Activated T-cell treated with anti-CD3 and anti-CD28 coated beads, Interleukin-2, amount 50 U/mL, for 24 hours (primary cell): ENCODE measurements around the gene ARHGEF16.

Experiments used
- DNase-seq: peaks from one replicate; pipeline ENCODE4 v3.0.0-alpha.2; 2020
- H3K27ac Mint-ChIP-seq: 2 replicates; pipeline ENCODE4 v1.8.0; 2020; ENCODE audit warnings: mild to moderate bottlenecking, mixed read lengths
- H3K27me3 Mint-ChIP-seq: 2 replicates; pipeline ENCODE4 v1.8.0; 2020; ENCODE audit warnings: mixed read lengths
- H3K36me3 Mint-ChIP-seq: 2 replicates; pipeline ENCODE4 v1.8.0; 2020; ENCODE audit warnings: low read depth, mixed read lengths
- H3K4me1 Mint-ChIP-seq: 2 replicates; pipeline ENCODE4 v1.8.0; 2020; ENCODE audit warnings: low read depth, mixed read lengths
- H3K4me3 Mint-ChIP-seq: 2 replicates; pipeline ENCODE4 v1.8.0; 2020; ENCODE audit warnings: mild to moderate bottlenecking, moderate library complexity, mixed read lengths
- H3K9me3 Mint-ChIP-seq: 2 replicates; pipeline ENCODE4 v1.8.0; 2020; ENCODE audit warnings: mixed read lengths

The ARHGEF16 gene

DNA sequence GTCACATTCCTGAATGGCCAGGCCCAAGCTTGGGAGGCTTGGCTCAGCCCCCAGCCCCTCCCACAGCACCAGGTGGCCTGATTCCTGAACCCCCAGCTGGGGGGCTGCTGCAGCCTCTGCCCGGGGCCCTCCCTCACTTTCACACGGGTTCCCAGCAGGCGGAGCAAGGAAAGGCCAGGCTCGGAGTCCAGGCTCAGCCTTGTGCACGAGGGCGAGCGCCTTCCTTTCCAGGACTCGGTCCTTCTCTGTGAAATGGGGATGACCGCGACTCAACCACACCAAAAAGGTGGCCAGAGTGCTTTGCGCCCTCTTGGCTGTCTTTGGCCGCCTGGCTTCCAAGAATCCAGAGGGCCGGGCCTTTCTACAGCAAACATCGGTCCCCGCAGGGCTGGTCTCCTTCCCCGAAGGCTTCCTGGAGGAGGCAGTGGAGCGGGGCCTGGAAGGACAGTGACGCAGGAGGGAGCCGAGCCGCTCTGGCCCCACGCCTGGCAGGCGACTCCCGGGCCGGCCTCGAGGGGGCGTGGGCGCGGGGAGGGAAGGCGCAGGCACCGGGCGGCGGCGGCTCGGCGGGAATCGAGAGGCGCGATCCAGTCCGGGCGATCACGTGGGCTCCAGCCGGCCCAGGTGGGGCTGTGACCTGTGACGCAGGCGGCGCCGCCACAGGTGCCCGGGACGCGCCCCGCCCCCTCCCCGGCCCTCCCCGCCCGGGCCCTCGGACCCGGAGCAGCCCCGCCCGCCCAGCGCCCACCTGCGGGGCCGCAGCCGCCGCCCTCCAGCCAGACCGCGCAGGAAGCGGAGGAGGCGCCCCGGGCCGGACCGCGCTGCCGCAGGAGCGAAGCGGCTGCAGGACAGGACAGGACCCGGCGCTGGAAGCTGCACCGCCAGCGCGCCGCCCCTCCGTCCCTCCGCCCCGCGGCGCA lies at the start of gene ARHGEF16:
Gene ARHGEF16, plus strand, starts transcription at position 775 of the 920 bp plus-strand sequence. CDS start 8,420 bp downstream, outside the sequence.
- peak within 1 kb of the TSS; percentile 43 for H3K4me3 Mint-ChIP-seq
- H3K4me1 Mint-ChIP-seq, result peaks cover 8% of the 10 kb centered on the region
- peak; percentile 49 for DNase-seq
- H3K9me3 Mint-ChIP-seq, result no peaks in the 10 kb centered on the region
- H3K27me3 Mint-ChIP-seq, result peaks cover 24% of the 10 kb centered on the region
- H3K27ac Mint-ChIP-seq, result no peak within 1 kb of the TSS
- no peaks in the 10 kb centered on the region for H3K36me3 Mint-ChIP-seq

DNA sequence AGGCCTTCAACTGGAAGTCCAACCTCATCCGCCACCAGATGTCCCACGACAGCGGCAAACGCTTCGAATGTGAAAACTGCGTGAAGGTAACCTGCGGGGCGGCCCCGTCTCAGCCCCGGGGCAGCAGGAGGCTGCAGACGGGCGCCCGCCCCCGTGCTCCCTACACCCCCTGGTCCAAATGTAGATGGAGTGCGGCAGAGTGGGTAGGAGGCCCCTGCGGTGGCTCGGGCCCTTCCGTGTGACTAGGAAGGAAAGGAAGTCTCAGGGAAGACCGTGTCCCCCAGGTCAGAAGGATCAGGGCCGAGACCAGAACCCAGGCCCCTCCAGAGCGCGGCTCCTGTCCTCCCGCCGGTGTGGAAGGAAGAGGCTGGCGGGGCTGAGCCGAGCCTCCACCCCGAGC lies 49.7 kb upstream of the ARHGEF16 start:
- no peak for DNase-seq
- H3K36me3 Mint-ChIP-seq, result no peaks in the 10 kb centered on the region
- no peaks in the 10 kb centered on the region for H3K9me3 Mint-ChIP-seq
- no peak overlapping the region for H3K27ac Mint-ChIP-seq
- H3K27me3 Mint-ChIP-seq, result peaks cover 3% of the 10 kb centered on the region
- no peak overlapping the region for H3K4me3 Mint-ChIP-seq
- no peaks in the 10 kb centered on the region for H3K4me1 Mint-ChIP-seq

DNA sequence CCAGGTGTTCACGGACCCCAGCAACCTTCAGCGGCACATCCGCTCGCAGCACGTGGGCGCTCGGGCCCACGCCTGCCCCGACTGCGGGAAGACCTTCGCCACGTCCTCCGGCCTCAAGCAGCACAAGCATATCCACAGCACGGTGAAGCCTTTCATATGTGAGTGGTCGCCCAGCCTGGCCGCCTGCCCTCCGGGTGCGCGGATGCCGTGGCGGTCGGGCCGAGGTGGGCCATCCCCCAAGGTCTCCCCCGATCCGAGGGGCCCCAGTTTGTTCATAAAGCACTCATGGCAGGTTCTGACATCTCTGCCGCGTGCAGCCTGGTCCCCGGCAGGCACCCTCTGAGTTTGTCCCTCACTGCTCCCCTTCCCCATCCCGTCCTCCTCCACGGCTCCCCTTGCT lies 49.0 kb upstream of the ARHGEF16 start:
- DNase-seq, result no peak
- Mint-ChIP-seq H3K36me3 (no peaks in the 10 kb centered on the region), H3K4me1 (no peaks in the 10 kb centered on the region), H3K9me3 (no peaks in the 10 kb centered on the region), H3K4me3 (no peak overlapping the region), H3K27ac (no peak overlapping the region), H3K27me3 (peaks cover 3% of the 10 kb centered on the region)

DNA sequence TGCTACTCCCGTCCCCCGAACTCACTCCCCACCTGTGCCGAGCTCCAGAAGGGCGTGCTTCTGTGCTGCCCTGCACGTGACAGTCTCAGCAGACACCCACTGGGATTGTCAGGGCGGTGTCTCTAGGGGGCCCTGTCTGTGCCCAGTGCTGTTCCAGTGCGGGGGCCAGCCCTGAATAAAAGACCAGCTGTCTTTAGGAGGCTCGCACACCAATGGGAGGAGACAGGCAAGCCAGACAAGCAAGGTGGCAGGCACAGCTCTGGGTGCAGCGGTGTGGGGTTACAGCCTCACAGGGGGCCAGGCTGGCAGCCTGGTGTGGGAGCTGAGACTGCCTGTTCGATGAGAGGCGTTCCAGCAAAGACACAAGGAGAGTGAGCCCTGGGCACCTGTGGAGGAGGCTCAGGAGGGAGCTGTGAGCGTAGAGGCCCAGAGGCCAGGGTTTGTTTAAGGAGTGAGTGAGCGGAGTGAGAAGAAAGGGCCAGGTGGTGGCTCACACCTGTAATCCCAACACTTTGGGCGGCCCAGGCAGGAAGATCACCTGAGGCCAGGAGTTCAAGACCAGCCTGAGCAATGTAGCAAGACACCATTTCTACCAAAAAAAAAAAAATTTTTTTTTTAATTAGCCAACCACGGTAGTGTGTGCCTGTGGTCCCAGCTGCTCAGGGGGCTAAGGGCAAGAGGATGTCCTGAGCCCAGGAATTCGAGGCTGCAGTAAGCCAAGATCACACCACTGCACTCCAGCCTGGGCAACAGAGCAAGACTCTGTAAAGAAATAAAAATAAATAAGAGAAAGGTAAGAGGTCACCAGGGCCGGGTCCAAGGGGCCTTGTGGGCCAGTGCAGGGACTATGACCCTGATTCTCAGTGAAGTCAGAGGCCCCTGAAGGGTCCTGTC lies 48.2 kb upstream of the ARHGEF16 start:
- H3K4me1 Mint-ChIP-seq, result no peaks in the 10 kb centered on the region
- no peak for DNase-seq
- H3K27me3 Mint-ChIP-seq, result peaks cover 3% of the 10 kb centered on the region
- H3K27ac Mint-ChIP-seq, result no peak overlapping the region
- no peaks in the 10 kb centered on the region for H3K36me3 Mint-ChIP-seq
- no peak overlapping the region for H3K4me3 Mint-ChIP-seq
- no peaks in the 10 kb centered on the region for H3K9me3 Mint-ChIP-seq

DNA sequence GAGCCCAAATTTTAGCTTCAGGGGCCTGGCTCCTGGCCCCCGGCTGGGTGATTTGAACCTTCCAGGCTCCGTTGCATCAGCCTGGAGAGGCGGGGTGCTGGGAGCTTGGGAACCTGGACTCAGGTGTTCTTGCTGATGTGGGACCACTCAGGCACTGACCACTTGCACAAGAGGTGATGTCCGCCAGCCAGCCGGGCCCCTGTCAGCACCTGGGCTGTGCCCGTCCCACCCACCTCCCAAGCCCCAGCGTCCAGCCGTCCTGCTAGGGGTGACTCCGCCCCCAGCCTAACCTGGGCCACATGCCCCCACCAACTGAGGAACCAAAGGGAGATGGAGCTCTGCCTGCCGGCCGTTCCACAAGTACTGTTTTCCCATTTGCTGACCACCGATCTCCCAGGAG lies 47.4 kb upstream of the ARHGEF16 start:
- DNase-seq, result no peak
- H3K9me3 Mint-ChIP-seq, result no peaks in the 10 kb centered on the region
- H3K27me3 Mint-ChIP-seq, result no peaks in the 10 kb centered on the region
- no peaks in the 10 kb centered on the region for H3K36me3 Mint-ChIP-seq
- no peak overlapping the region for H3K27ac Mint-ChIP-seq
- H3K4me3 Mint-ChIP-seq, result no peak overlapping the region
- no peaks in the 10 kb centered on the region for H3K4me1 Mint-ChIP-seq

DNA sequence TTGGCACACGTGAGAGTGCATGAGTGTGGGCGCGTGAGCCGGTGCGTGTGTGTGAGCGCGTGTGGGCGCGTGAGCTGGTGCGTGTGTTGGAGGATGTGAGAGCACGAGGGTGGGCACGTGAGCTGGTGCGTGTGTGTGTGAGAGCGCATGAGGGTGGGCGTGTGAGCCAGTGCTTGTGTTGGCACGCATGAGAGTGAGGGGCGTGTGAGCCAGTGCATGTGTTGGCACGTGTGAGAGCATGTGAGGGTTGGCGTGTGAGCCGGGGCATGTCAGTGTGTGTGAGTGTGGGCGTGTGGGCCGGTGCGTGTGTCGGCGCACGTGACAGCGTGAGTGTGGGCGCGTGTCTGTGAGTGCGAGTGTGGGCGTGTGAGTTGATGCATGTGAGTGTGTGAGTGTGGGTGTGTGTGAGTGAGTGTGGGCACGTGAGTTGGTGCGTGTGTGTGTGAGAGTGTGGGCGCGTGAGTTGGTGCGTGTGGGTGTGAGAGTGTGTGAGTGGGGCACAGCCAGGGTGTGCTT lies 45.7 kb upstream of the ARHGEF16 start:
- Mint-ChIP-seq H3K4me1 (no peaks in the 10 kb centered on the region), H3K9me3 (no peaks in the 10 kb centered on the region), H3K27ac (no peak overlapping the region), H3K36me3 (no peaks in the 10 kb centered on the region), H3K27me3 (no peaks in the 10 kb centered on the region), H3K4me3 (no peak overlapping the region)
- no peak for DNase-seq

DNA sequence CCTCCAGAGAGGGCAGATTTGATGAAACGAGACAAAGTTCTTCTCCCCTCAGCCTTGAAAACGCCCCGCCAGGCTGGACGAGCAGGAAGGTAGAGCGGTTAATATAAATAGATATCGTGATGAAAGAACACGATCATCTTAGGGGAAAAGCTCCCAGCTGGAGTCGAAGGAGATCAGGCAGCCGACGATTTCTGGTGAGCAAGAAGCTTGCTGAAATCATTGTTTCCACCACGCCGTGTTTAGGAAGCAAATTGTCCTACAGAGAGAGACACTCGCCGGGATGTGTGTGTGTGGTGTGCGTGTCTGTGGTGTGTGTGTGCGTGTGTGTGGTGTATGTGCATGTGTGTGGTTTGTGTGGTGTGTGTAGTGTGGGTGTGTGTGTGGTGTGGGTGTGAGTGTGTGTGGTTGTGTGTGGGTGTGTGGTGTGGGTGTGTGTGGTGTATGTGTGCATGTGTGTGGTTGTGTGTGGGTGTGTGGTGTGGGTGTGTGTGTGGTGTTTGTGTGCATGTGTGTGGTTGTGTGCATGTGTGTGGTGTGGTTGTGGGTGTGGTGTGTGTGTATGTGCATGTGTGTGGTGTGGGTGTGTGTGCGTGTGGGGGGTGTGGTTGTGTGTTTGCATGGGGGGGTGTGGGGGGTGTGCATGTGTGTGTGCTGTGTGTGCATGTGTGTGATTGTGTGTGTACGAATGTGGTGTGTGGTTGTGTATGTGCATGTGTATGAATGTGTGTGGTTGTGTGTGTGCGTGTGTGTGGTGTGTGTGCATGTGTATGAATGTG lies 44.9 kb upstream of the ARHGEF16 start:
- Mint-ChIP-seq H3K27me3 (no peaks in the 10 kb centered on the region), H3K4me3 (no peak overlapping the region), H3K36me3 (no peaks in the 10 kb centered on the region), H3K4me1 (no peaks in the 10 kb centered on the region), H3K27ac (no peak overlapping the region), H3K9me3 (no peaks in the 10 kb centered on the region)
- DNase-seq, result no peak

DNA sequence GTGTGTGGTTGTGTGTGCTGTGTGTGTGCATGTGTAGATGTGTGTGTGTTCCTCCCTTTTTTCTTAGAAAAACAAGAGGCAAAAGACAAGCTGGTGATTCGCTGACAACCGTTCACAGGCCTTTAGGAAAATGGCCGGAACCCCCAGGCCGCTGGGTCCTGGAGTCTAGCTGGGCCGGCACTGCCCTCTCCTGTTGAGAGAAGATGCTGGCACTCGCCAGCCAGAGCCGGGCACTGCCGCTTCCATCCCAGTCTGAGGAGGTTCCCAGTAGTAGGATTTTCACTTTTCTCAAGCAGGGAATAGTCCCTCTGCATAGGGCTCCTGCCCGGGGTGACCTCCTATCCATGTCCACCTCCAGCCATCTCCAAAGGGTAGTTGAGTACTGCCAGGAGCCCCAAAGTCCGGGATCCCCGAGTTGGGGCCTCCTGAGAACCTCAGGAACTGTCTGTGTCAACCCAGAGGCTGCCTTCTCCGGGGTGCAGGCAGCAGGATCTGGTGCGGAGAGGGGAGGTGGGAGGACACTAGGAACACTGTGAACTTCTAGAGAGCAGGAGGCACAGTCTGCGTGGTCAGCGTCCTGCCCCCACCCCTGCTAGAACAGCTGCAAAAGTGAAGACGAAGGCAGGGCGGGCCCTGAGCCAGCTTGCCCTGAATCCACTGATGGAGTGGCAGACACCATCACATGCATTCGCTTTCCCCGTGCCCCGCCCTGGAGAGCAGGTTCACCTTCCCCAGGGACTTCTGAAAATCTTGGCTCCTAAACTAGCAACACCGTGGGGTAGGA lies 44.1 kb upstream of the ARHGEF16 start:
- no peak overlapping the region for H3K4me3 Mint-ChIP-seq
- DNase-seq, result no peak
- no peaks in the 10 kb centered on the region for H3K4me1 Mint-ChIP-seq
- H3K36me3 Mint-ChIP-seq, result no peaks in the 10 kb centered on the region
- no peaks in the 10 kb centered on the region for H3K27me3 Mint-ChIP-seq
- no peak overlapping the region for H3K27ac Mint-ChIP-seq
- no peaks in the 10 kb centered on the region for H3K9me3 Mint-ChIP-seq

DNA sequence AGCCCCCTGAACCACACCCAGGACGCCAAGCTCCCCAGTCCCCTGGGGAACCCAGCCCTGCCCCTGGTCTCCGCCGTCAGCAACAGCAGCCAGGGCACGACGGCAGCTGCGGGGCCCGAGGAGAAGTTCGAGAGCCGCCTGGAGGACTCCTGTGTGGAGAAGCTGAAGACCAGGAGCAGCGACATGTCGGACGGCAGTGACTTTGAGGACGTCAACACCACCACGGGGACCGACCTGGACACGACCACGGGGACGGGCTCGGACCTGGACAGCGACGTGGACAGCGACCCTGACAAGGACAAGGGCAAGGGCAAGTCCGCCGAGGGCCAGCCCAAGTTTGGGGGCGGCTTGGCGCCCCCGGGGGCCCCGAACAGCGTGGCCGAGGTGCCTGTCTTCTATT lies 42.7 kb upstream of the ARHGEF16 start:
- Mint-ChIP-seq H3K4me1 (no peaks in the 10 kb centered on the region), H3K4me3 (no peak overlapping the region), H3K36me3 (no peaks in the 10 kb centered on the region), H3K27ac (no peak overlapping the region), H3K9me3 (no peaks in the 10 kb centered on the region), H3K27me3 (no peaks in the 10 kb centered on the region)
- no peak for DNase-seq

DNA sequence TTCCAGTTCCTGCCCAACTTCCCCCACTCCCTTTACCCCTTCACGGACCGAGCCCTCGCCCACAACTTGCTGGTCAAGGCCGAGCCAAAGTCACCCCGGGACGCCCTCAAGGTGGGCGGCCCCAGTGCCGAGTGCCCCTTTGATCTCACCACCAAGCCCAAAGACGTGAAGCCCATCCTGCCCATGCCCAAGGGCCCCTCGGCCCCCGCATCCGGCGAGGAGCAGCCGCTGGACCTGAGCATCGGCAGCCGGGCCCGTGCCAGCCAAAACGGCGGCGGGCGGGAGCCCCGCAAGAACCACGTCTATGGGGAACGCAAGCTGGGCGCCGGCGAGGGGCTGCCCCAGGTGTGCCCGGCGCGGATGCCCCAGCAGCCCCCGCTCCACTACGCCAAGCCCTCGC lies 42.1 kb upstream of the ARHGEF16 start:
- no peaks in the 10 kb centered on the region for H3K9me3 Mint-ChIP-seq
- no peaks in the 10 kb centered on the region for H3K27me3 Mint-ChIP-seq
- no peak for DNase-seq
- H3K27ac Mint-ChIP-seq, result no peak overlapping the region
- no peaks in the 10 kb centered on the region for H3K4me1 Mint-ChIP-seq
- H3K4me3 Mint-ChIP-seq, result no peak overlapping the region
- H3K36me3 Mint-ChIP-seq, result no peaks in the 10 kb centered on the region

DNA sequence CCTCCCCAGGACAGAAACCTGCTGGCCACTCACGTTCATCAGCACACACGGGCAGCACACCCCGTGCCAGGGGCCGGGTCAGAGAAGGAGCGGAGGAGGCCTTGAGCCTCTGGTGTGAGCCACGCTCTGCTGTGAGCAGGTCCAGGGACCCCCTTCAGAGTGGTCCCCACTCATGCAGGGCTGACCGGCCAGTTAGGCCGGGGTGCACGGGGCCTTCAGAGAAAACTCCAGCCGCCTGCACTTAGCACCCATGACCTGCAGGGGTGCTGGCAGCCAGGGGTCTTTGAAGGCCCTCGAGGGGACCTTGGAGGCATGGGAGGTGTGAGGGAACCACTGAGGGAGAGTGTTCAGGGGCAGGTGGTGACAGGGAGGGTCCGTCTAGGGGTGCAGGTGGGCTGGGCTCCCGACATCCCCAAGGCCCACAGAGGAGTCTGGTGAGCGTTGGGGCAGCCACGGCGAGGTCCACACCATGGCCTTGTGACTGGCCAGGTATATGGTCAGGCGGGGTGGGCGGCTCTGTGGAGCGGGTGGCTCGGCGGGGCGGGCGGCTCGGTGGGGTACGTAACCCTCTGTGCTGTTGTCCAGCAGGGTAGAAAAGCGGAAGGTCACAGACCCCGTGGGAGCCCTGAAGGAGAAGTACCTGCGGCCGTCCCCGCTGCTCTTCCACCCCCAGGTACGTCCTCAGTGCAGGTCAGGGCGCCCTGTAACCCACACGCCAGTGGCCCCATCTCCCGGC lies 40.3 kb upstream of the ARHGEF16 start:
- no peak for DNase-seq
- Mint-ChIP-seq H3K27ac (no peak overlapping the region), H3K36me3 (no peaks in the 10 kb centered on the region), H3K4me3 (no peak overlapping the region), H3K9me3 (no peaks in the 10 kb centered on the region), H3K4me1 (no peaks in the 10 kb centered on the region), H3K27me3 (no peaks in the 10 kb centered on the region)

DNA sequence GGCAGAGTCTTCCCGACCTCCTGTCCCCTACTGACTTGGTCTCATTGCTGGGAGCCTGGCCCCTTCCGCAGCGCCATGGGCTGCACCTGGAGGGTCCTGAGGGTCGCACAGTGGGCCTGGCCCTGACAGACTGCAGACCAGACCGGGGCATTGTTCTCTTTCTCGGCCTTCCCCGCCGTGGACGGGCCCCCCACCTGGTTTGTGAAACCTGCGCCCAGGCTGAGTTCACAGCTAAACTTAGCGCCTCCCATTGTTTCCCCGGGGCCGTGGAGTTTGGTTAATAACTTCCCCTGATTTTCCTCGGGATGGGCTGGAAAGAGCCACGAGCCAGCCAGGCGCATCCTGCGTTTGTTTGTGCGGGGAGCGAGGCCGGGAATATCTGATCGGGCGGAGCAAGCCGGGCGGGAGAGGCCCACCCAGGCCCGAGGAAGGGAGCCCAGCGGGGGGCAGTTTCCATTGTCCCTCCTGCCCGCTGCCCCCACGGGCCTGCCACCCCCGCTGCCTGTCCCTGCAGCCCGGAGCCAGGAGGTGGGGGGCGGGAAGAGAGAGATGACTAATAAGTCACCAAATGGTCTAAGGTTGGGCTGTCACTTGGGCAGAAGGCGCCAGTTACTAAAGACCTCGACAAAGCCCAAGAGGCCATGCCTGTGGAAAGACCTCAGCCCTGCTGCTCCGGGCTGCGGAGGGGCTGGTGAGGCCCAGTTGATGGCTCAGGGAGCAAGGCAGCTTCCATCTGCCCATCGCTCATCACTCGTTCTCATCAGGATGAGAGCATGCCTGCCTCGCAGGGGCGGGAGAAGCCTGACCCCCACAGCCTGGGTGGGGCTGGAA lies 39.0 kb upstream of the ARHGEF16 start:
- Mint-ChIP-seq H3K9me3 (no peaks in the 10 kb centered on the region), H3K4me3 (no peak overlapping the region), H3K4me1 (no peaks in the 10 kb centered on the region), H3K27me3 (peaks cover 2% of the 10 kb centered on the region), H3K36me3 (no peaks in the 10 kb centered on the region), H3K27ac (no peak overlapping the region)
- DNase-seq, result no peak
